GM19238 (cell line): Measurements from ENCODE around the gene NEK7.

ENCODE experiments used
- DNase-seq: peaks from one replicate; pipeline ENCODE4 v3.0.0; 2011; ENCODE audit warnings: low spot score; ENCODE audit not compliant: insufficient read length

The NEK7 gene

GRCh38 chr1:198350456-198350855, 193.7 kb downstream of the NEK7 start:
- DNase-seq = no peak

GRCh38 chr1:198352975-198353695, 196.3 kb downstream of the NEK7 start:
- no peak for DNase-seq

- DNase-seq = no peak
These were observed 201.1 kb downstream of the NEK7 start for GRCh38 chr1:198357937-198358336.

GRCh38 chr1:198359024-198359653, 202.3 kb downstream of the NEK7 start:
- no peak for DNase-seq

- no peak for DNase-seq
These were observed 203.5 kb downstream of the NEK7 start for GRCh38 chr1:198360208-198360729.

- no peak for DNase-seq
These were observed 204.5 kb downstream of the NEK7 start for GRCh38 chr1:198361237-198361767.

- DNase-seq = no peak
These were observed 206.9 kb downstream of the NEK7 start for GRCh38 chr1:198363625-198364151.

- DNase-seq = no peak
These were observed 207.7 kb downstream of the NEK7 start for GRCh38 chr1:198364471-198364870.

- DNase-seq = no peak
These were observed 210.5 kb downstream of the NEK7 start for GRCh38 chr1:198367296-198367695.

GRCh38 chr1:198370996-198371395, 214.2 kb downstream of the NEK7 start:
- DNase-seq = no peak
